Measurements from ENCODE around the gene RASAL1.

Gene RASAL1

DNA sequence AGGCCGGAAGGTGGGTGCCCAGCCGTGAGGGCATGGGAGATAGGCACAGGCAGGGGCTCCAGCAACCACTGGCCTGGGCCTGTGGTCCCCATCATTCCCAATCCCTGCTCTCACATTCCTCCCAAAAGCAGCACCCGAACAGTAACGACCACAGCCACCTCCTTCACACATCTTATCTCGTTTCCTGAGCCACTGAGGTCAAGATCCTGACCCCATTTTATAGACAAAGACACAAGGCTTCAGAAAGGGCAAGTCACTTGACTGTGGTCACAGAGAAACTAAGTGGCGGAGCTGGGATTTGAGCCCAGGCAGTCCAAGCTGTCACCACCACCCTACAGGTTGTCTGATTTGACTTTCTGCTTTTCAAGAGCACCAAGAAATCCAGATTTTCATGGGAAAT lies 40.2 kb downstream of the RASAL1 start:
- no peak for DNase-seq

DNA sequence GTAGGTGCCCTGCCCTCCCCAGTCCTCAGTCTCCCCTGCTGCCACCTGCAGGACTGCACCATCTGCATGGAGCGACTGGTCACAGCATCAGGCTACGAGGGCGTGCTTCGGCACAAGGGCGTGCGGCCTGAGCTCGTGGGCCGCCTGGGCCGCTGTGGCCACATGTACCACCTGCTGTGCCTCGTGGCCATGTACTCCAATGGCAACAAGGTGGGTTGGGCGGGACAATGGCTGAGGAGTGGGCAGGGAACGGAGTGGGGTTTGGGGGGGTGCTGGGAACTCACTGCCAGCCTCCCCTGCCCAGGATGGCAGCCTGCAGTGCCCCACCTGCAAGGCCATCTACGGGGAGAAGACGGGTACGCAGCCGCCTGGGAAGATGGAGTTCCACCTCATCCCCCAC lies 40.8 kb downstream of the RASAL1 start:
- DNase-seq, result no peak

DNA sequence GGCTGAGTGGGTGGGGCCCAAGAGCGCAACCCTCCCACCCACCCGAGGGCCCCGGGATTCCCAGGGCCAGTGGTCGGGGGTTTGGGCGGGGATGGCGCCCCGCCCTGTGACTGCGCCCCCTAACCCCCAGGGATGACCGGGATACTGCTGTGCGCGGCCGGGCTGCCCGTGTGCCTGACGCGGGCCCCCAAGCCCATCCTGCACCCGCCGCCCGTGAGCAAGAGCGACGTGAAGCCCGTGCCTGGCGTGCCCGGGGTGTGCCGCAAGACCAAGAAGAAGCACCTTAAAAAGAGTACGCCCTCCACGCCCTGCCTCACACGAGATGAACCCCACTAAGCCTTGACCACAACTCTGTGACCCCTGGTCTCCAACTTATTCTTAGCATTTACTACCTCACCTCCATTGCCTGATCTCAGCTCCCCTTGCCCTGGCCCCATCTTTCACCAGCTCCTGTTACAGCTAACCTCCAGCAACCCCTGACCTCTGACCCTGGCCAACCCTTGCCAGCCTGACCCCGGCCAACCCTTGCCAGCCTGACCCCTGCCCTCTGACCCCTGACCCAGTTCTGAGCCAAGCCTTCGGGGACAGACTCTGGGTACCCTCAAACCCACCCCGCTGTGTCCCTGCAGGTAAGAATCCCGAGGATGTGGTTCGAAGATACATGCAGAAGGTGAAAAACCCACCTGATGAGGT lies 42.0 kb downstream of the RASAL1 start:
- no peak for DNase-seq

DNA sequence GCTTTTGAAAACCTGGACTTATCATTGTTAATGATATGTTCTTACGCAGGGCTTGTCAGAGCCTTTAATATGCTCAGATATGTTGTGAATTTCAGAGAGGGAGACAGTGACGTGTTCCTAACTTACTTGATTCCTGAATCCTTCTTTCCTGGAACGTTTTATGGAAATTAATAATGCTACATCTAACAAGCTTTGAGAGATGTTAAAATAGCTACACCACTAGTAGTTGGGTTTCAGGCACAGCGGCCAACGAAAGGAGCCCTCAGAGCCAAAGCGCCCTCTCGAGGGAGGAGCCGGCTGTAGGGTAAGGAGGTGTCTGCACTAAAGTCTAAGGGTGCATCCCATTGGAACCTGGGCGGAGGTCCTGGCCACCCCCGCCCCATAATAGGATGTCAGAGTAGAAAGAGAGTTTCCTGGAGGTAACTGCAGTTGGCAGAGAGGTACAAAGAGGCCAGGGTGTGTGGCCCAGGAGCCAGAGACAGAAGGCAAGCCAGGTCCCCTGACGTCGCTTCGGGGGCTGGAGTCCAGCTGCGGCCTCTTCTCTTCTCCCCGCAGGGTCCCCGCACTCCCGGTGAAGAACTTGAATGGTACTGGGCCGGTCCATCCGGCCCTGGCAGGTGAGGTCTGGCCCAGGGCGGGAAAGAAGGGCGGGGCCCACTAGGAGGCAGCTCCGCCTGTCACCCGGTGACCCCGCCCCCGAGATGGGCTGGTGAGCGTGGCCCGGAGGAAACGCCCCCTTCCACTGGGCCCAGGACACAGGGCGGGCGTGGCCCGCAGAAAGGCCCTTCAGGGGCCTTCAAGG lies 42.8 kb downstream of the RASAL1 start:
- DNase-seq, result peak in 1 of 2 experiments; percentile 33

DNA sequence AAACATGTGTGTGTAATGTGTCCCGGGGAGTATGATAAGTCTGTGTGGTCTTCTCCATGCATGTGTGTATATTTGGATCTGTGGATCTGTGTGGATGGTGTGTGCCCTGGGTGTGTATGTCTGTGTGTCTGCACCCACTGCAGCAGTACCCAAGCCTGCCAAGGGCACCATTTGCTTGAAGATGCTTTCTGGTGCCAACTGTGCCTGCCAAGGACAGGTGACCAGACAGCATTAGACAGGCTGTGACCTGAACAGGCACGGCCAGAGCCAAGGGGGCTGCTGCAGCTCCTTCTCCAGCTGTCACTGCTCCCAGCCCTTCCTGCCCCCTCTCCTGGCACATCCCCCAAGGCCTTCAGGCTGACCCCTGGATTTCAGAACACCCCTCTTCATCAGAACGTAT lies 44.1 kb downstream of the RASAL1 start:
- no peak for DNase-seq

DNA sequence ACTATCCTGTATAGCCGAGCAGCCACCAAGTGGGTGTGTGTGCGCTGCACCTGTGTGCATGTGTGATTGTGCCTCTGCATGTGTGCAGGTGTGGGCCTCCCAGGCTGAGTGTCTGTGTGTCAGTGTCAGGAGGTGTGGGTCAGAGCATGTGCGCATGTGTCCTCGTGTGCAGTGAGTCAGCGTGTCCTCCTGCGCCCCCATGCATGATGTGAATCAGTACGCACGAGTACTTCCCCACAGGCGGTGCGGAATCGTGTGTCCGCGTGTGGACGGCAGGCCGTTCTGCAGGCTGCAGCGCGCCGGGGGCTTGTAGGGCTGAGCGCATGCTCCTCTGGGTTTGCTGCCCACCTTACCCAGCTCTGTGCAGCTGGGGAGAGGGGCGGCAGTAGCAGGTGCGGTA lies 44.8 kb downstream of the RASAL1 start:
- DNase-seq, result no peak

DNA sequence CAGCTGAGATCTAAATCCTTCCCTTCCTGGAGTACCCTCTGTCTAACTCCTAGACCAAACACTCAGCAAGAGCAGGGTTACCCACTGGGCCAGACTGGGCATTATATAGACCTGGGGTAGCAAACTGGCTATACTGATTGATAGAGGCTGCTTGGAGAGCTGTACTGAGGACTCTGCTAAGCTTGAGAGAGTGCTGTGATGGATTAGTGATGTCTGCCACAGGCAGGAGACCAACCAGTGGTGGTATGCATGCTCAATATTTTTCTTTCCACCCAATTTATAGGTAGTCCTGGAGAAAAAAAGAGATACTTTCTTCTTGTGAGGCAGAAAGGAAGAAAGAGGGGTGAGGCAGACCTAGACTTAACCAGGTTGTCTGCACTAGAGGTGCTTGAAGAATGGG lies 45.7 kb downstream of the RASAL1 start:
- DNase-seq, result no peak

DNA sequence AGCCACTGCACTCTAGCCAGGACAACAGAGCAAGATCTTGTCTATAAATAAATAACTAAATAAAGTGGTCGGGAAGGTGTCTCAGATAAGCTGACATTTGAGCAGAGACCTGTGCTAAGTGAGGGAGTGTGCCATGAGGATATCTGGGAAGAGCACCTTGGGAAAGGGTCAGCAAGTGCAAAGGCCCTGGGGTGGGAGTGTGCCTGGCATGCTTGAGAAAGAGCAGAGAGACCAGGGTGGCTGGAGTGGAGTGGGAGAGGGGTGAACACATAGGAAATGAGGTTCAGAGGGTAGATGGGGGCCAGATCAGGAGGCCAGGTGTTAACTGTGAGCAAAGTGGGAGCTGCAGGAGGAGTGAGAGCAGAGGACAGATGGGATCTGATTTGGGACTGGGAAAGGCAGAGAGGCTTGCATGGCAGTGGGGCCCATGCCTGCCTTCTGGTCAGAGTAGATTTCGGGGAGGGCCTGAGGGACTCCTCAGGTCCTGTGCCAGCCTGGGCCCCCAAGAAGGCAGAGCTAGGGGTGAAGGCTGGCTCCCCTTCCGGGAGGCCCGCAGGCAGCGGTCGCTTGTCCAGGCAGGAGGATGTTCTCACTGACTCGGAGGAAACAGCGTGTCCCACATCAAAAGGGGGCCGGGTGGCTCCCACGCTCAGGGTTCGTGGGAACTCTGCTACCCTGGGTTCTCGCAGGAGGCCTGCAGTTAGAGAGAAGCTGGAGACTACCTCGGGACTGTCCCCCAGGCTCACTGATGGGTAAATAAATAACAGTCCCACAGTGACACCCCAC lies 46.4 kb downstream of the RASAL1 start:
- DNase-seq, result peak; percentile 73 to 80

DNA sequence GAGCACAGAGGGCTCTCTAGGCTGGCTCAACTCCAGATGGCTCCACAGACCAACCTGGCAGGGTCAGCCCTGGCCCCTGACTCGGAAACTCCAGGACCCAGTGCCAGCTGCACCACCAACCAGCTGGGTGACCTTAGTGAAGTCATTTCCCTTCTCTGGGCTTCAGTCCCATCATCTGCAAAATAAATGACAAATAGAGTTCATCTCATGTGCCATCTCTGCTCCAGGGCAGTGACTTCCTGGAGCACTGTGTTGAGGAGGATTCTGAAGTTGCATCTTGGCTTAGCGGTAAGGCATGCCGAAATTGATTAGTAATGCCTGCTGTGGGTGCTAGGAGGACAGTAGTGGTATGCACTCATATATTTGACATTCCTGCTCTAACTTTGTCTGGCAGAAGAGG lies 47.5 kb downstream of the RASAL1 start:
- DNase-seq, result peak in 1 of 2 experiments; percentile 13

DNA sequence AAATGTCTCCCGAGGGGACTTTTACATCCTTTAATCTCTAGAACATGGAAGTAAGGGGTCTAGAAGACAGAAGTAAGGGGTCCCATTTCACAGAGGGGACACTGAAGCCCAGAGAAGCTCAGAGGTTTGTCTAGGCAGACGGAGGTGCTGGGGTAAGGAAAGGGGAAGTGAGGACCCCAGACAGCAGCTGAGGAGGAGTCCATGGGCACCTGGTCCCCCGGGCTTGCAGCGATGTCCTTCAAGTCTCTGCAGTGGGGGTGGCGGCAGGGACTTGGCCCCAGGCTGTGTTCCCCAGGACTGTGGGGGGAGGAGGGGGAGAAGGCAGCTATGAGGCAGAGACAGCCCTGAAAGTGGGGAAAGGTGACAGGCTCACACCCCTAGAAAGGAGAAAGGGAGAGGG lies 48.4 kb downstream of the RASAL1 start:
- DNase-seq, result peak in 1 of 2 experiments; percentile 19

DNA sequence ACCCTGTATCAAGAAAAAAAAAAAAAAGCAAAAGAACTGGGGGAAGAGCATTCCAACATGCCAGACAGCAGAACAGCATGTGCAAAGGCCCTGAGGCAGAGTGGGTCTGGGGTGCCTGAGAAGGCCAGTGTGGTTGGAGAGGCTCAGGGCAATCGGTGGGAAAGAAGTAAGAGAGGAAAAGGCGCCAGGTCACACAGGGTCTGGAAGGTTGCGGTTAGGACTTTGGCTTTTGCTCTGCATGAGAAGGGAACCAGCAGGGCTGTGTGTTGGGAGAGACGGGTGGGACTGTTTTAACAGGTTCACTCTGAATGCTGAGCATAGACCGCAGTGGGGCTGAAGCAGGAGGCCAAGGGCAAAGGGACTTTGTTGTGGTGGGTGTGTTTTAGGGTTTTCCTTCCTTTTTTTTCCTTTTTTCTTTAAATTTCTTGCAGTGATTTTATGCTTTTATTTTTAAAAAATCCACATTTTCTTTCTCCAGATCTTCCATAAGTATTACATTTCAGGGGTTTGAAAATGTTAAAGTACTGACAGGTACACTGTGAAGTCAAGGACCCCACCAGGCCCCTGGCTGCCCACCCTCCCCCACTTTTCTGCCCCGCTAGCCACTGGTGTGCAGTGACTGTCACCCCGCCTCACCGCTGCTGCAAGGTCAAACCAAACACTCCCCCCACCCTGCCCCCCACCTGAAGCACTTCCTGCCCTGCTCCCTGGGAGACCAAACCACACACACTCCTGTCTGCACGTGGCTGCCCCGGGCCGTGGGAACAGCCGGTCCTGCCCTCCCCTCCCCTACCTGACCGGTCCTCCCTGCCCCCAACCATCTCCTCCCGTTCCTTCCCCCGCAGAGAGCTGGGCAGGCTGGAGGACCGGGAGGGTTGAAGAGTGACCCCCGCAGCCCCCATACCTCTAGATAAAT lies 49.1 kb downstream of the RASAL1 start:
- DNase-seq, result peak in 1 of 2 experiments; percentile 41

DNA sequence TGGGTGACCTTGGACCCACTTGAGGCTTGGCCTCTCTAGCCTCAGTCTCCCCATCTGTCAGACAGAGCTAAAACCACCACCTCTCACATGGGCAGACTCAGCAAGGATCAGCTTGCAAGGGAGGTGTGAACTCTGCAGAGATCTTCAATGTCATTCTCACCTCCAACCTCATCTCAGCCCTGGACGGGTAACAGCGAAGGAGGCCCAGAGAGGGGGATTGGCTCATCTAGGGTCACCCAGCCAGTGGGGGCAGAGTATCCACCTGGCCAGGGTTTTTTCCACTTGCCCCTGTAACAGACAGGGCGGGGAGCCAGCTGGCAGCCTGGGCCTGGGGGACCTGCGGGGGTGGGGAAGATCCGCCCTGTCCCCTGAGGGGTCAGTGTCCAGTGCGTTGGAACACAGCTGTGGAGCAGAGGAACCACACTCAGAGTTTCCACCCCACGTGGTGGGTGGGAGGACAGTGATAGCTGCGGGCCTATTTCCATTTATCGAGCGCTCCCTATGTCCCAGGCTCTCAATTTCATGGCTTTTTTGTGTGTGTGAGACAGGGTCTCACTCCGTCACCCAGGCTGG lies 51.6 kb downstream of the RASAL1 start:
- no peak for DNase-seq

DNA sequence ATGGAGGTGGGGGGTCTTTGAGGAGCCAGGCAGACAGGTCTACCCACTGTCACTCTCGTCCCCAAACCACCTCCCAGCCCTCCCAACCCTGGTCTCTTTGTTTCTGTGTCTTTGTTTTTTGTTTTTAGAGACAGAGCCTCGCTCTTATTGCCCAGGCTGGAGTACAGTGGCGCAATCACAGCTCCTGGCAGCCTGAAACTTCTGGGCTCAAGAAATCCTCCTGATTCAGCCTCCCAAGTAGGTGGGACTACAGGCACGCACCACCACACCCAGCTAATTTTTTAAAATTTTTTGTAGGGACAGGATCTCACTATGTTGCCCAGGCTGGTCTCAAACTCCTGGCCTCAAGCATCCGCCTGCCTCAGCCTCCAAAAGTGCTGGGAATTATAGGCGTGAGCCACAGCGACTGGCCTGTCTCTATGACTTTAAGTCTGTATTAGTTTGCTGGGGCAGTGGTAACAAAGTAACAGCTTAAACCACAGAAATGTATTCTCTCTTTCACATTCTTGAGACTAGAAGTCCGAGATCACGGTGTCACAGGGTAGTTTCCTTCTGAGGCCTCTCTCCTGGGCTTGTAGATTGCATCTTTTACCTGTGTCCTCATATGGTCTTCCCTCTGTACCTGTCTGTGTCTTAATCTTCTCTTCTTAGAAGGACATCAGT lies 52.9 kb downstream of the RASAL1 start:
- no peak for DNase-seq

DNA sequence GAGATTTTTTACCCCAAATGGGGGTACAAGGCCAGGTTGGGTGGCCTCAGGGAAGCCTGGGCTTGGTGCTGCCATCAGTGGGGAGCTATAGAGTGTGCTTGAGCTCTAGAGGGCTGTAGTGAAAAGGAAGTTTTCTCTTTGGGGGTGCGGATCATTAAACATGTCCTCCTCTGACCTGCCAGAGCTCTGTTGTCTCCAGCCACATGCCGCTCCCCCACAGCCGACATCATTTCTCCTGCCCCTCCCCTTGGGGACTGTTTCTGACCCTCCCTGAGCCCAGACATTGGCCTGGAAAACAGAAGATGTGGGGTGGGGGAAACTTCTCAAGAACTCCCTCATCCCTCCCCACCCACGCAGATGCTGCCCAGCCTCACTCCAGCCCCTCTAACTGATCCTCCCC lies 53.7 kb downstream of the RASAL1 start:
- no peak for DNase-seq

DNA sequence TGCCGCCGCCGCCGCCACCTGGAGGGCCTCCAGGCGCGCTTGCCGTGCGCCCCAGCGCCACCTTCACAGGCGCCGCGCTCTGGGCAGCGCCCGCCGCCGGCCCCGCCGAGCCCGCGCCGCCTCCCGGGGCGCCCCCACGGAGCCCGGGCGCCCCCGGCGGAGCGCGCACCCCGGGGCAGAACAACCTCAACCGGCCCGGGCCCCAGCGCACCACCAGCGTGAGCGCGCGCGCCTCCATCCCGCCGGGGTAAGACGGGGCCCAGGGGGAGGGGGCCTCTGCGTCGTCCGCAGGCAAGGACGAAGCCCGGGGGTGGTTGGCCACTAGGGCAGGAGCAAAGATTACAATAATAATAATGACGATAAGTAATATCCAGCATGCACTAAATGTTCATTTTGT lies 57.7 kb downstream of the RASAL1 start:
- no peak for DNase-seq

DNA sequence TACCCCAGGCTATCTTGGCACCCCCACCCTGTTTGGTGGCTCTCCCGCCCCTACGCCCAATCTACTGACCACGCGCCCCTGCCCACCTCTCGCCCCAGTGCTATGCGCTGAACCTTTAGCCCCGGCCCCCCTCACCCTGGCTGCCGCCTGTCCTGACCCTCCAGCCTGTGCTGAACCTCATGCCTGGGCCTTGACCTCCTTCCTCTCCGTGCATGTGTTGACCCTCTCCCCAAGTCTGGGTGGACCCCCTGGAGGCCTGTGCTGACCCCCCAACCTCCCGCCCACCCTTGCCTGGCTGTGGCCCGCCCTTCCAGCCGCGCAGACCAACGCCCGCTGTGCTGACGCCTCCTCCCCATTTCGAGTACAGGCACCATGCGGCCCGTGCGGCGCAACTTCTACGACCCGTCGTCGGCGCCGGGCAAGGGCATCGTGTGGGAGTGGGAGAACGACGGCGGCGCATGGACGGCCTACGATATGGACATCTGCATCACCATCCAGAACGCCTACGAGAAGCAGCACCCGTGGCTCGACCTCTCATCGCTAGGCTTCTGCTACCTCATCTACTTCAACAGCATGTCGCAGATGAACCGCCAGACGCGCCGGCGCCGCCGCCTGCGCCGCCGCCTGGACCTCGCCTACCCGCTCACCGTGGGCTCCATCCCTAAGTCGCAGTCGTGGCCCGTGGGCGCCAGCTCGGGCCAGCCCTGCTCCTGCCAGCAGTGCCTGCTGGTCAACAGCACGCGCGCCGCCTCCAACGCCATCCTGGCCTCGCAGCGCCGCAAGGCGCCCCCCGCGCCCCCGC lies 58.3 kb downstream of the RASAL1 start:
- no peak for DNase-seq

DNA sequence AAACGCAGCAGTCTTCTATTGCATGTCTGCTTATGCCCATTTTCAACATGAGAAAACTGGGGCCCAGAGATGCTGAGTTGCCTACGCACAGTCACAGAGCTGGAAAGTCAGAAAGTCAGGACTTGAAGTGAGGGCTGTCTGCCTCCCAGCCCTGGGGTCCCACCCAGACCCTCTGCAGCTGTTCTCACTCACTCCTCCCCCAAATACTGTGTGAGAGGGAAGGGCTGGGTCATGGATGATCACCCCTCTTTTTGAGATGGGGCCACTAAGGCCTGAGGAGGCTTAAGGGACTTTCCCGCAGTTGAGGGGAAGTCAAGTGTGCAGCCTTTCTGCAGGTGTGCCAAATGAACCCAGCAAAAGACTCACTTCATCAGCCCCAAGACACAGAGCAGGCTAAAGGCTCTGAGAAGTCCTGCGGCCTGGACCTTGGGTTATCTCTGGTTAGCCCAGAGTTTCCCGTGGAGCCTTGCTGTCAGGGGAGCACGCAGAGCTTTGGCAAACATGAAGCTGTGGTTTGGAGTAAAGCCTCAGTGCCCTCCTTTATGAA lies 60.4 kb downstream of the RASAL1 start:
- no peak for DNase-seq

DNA sequence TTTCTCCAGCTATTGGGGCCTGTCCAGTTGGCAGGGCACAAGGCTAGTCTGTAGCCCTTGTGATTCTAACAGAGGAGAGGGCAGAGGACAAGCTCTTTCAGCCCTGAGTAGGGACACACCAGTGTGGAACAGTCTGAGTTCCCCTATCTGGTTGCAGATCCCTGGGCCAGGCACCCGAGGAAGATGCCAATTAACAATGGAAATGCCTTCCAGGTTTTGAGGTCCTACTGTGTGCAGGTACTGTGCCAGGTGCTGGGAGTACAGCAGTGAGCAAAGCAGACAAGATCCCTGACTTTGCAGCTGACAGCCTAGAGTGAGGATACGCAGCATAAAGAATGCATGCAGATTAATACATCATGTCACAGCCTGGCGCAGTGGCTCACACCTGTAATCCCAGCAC lies 62.0 kb downstream of the RASAL1 start:
- no peak for DNase-seq

DNA sequence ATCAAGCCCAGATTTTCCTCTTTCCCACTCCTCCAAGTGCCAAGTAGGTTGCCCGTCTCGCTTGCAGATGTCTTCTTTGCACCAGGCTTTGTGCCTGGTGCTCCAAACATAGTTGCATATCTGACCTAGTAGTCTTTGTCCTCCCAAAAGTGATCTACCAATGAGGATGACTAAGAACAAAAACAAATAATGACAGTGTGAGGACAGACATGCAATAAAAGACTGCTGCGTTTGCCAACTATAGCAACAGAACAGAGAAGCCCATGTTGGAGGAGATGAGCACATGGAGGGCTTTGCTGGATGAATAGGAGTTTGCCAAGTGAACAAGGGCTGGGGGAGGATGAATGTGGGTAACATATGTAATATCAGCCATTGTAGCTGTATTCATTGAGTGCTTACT lies 63.4 kb downstream of the RASAL1 start:
- DNase-seq, result no peak

All from activated CD4-positive, alpha-beta T cell treated with anti-CD3 and anti-CD28 coated beads, Interleukin-2, amount 50 U/mL, for 48 hours (primary cell).